ENCODE measurements around the gene SLC50A1. TPM values are rescaled to one million over a fixed set of nuclear protein-coding genes. Genes with fewer than 3 reads are reported as not detected.
A peak's percentile ranks its signal among the peaks of the same experiment; 100 is the strongest.
"Not testable (repeated sequence)": the region's sequence is repeated elsewhere in the genome, so short reads cannot be mapped to it uniquely, and the experiment has no call there.

SLC50A1 gene
- total RNA-seq, 1 donor from 2014 or later: 12.2 TPM

- DNase-seq (ENCODE audit: low read depth): no peak
These were observed 19.4 kb upstream of the SLC50A1 start for GRCh38 chr1:155116113-155116764.

- DNase-seq (ENCODE audit: low read depth): peak; percentile 53
These were observed 18.0 kb upstream of the SLC50A1 start for GRCh38 chr1:155117610-155118009.

DNA sequence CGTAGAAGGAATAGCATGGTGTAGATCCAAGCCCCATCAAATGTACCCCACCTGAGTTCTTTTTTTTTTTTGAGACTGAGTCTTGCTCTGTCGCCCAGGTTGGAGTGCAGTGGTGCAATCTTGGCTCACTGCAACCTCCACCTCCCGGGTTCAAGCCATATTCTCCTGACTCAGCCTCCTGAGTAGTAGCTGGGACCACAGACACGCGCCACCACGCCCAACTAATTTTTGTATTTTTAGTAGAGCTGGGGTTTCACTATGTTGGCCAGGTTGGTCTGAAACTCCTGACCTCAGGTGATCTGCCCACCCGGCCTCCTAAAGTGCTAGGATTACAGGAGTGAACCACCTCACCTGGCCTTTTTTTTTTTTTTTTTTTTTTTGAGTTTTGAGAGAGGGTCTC, 17.6 kb upstream of the SLC50A1 start:
- not testable (repeated sequence) for DNase-seq (ENCODE audit: low read depth)

DNA sequence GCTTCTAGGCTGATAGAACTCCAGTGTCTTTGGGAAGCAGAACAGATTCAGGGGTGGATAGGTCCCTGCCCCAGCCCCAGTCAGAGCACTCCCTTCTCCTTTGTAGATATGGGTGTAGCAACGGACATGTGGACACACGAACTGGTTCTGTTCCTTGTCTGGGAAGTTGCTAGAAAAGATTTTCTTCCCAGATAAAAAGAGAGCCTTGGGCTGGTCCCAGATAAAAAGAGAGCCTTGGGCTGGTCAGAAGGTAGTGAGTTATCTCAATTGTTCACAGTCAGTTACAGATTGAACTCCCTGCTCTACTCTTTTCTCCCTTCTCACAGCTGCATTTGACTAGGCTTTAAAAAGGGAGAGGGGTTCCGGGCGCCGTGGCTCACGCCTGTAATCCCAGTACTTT, 15.4 kb upstream of the SLC50A1 start:
- DNase-seq (ENCODE audit: low read depth): no peak

DNA sequence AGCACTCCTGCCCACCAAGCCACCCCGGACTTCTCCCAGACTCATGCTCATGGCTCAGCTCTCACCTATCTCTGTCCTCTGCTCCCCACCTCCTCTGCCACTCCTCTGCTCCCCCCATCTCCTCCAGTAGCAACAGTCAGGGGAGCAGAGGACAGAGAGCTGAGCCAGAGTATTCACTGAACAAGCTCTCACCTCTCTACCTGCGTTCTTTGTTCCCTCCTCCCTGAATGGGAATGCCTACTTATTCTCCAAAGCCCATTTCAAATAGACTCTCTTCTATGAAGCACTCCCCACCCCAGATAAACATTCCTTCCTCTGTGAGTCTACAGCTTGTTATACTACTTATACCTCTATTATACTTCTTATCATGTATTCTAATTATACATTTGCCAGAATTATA, 14.4 kb upstream of the SLC50A1 start:
- DNase-seq (ENCODE audit: low read depth): no peak

GRCh38 chr1:155122308-155122707, 13.3 kb upstream of the SLC50A1 start:
- no peak for DNase-seq (ENCODE audit: low read depth)

DNA sequence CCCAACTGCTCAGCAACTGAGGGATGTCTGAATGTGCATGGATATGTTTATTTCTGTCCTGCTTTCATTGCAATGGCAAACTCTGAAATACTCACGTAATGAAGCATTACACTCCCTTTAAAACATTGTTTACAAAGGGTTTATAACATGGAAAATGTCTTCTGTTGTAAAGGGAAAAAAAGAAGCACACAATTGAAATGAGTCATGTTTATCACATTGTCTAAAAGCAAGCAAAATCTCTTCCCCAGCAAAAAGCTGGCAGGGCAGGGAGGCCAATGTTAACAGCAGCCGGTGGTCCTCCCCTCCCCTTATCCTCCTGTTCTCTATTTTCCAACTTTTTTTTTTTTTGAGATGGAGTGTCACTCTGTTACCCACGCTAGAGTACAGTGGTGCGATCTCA, 11.9 kb upstream of the SLC50A1 start:
- no peak for DNase-seq (ENCODE audit: low read depth)

GRCh38 chr1:155124503-155125463, 10.9 kb upstream of the SLC50A1 start:
- DNase-seq (ENCODE audit: low read depth): no peak

- no peak for DNase-seq (ENCODE audit: low read depth)
These were observed 10.1 kb upstream of the SLC50A1 start for GRCh38 chr1:155125511-155125945.

DNA sequence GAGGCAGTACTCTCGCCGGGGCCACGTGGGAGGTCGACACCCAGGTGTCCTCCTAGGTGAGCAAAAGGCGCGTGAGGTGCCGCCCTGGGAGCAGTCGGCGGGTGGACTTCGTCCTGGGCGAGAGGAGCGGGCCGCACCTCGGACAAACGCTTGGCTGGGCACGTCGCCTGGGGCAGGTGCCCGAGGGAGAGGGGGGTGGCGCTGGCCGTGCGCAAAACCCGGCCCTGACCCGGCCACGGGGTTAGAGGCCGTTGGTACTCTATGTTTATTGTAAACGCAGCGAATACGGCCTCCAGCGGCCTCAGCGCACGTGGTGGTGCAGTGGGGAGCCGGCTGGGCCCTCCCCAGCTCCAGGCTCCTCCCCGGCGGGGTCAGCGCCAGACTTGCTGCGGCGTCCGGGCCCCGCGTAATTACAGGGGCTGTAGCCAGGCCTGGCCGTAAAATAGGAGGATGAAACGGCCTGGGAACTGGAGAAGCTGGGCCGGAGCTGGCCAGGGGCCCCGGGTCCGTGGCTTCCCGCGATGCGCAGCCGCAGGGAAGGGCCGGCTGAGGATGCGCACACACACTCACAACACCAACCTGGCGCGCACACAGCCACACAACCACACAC, 9.6 kb upstream of the SLC50A1 start:
- no peak for DNase-seq (ENCODE audit: low read depth)

- no peak for DNase-seq (ENCODE audit: low read depth)
These were observed 9.0 kb upstream of the SLC50A1 start for GRCh38 chr1:155126556-155127104.

DNA sequence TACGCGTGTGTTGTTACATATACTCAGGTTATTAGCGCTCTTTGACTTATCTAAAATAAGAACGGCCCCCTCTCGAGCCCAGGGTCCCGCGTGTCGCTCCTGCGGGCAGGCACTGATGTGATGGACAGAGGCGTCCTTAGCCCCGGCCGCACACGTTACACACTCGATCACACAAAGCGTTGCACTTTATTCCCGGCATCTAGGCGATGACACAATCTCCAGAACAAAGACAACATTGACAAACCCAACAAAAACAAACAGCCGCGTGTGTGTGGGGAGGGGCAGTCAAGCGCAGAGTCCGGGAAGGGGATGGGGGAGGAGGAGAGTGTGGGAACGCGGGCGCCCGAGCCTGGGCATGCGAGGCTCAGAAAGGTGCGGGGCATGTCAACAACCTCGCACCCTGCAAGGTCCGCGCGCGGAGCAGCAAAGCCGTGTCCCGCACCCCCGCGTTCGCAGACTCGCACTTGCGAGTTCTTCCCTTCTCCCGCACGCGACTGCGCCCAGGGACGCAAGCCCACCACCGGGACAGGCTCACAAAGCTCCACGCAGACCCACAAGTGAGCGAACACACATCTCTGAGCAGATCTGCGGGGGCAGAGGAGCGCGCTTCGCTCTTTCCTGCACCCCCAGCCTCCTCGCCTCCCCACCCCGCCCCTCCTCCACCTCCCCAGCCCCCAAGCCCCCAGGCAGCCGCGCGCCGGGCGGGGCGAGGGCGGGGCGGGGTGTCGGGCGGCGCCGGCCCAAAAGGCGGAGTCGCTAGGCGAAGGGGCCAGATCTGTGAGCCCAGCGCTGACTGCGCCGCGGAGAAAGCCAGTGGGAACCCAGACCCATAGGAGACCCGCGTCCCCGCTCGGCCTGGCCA, 8.3 kb upstream of the SLC50A1 start, which contains the start of gene EFNA1:
Gene EFNA1 (plus strand): TSS at position 772 of the 862 bp plus-strand sequence. CDS start 102 bp downstream, outside the sequence.
- peak; percentile 40 for DNase-seq (ENCODE audit: low read depth)

GRCh38 chr1:155127967-155128754, 7.5 kb upstream of the SLC50A1 start:
- no peak for DNase-seq (ENCODE audit: low read depth)

DNA sequence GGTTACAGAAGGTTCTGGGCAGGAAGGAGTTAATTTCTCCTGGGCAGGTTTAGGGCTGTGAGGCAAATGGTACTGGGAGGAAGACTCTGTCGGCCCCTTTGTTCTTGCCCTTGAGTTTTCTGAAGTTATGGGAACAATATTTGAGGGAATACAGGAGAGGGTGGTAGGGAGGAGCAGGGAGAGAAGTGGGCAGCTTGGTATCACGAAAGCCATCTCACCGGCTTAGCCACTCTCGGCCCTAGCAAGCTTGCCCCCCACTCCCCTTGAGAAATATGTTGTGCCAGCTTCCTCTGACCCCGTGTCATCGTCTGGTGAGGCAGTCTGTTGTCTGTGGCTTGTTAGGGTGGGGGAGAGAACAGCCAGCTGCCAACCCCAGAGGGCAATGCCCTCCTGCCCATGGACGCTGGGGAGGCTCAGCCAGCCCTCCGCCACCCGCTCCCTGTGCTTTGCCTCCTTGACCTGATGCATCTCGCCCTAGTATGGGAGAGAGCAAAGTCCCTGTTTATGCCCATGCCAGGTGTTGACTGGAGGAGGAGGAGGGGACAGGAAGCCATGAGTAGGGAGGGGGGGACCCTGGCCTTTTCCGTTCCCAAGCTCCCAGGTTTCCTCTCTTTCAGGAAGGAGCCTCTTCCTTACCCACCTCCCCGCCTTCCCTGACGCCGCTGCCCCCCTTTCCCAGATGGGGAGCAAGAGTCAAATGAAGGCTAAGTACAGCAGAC, 6.7 kb upstream of the SLC50A1 start:
- DNase-seq (ENCODE audit: low read depth): peak; percentile 46

DNA sequence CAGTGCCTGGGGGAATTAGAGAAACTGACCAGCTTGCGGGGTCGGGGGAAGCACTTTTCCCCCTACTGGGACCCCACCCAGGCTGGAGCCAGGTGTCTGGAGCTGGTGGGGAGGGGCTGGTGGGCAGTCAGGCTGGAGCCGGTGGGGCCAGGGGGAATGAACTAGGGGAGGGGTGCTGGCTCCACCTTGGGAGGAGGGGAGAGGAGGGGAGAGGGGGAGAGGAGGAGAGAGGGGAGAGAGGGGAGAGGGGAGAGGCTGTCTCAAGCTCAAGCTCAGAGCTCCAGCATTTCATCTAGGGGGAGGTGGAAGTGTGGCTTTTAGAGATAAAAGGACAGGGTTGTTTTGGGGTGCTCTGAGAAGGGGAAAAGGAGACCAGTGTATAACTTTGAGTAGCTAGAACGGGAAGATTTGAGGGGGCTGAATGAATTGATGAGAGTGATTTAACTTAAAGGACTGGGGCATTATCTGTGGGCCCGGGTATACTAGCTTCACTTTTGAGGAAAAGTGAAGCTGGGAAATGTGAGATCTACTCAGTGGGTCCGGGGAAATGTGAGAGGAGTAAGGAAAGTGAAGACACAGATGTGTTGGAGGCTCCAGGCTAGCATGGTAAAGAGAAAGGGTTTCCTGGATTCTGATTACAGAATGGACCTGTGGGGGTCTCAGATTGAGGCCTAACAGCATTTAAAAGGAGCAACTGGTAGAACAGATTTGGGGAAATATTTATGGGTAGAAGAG, 5.2 kb upstream of the SLC50A1 start:
- no peak for DNase-seq (ENCODE audit: low read depth)

DNA sequence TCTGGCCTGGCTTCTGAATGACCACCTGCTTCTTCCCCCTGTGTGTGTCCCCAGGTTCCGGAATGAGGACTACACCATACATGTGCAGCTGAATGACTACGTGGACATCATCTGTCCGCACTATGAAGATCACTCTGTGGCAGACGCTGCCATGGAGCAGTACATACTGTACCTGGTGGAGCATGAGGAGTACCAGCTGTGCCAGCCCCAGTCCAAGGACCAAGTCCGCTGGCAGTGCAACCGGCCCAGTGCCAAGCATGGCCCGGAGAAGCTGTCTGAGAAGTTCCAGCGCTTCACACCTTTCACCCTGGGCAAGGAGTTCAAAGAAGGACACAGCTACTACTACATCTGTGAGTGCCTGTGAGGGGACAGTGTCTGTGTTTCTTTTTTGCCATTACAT, 4.4 kb upstream of the SLC50A1 start:
- DNase-seq (ENCODE audit: low read depth): no peak

DNA sequence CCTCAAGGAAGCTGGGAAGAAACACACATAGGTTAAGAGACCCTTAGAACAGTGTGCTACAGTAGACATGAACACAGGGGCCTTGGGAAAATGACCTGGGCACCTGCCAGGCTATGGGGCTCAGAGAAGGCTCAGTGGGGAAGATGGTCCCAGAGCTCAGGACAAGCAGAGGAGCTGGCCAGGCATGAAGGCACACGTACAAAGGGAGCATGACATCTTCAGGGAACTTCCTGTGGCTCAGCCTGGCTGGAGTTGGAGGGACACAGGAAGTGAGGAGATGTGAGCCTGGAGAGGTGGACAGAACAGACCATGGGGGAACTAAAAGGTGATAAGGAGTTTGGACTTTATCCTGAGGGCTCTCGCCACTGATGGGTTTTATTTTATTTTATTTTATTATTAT, 3.8 kb upstream of the SLC50A1 start:
- DNase-seq (ENCODE audit: low read depth): no peak

- DNase-seq (ENCODE audit: low read depth): no peak
These were observed 1.8 kb upstream of the SLC50A1 start for GRCh38 chr1:155133799-155134281.

All from myocyte (in vitro differentiated cells).